Natural killer cell treated with Interleukin-12 subunit alpha and Interleukin-12 subunit beta and Interleukin-15 and Interleukin-18, amount 100 ng/mL, for 72 hours (primary cell): ENCODE data around the gene MEF2C. TPM values are rescaled to one million over a fixed set of nuclear protein-coding genes. Genes with fewer than 3 reads are reported as not detected.

Experiments
- ATAC-seq, 2 donors: fragments of 150-1000 bp; cut with Tn5 transposase in 1 of 2; sonication (Bioruptor Pico), chemical (Tn5 transposase) in 1 of 2; 2 replicates each; pipeline ENCODE4 v1.10.0; 2021
- DNase-seq: peaks from one replicate; pipeline ENCODE4 v3.0.0; 2022; ENCODE audit warnings: low spot score
- H3K27ac Mint-ChIP-seq, 2 donors: 1 replicate in 1 of 2; 2 replicates in 1 of 2; pipeline ENCODE4 v1.8.0; 2022; ENCODE audit warnings: mixed read lengths in 2 of 2, mild to moderate bottlenecking in 1 of 2, moderate library complexity in 1 of 2
- H3K27me3 Mint-ChIP-seq, 2 donors: 1 replicate in 1 of 2; 2 replicates in 1 of 2; pipeline ENCODE4 v1.8.0; 2022; ENCODE audit warnings: mixed read lengths in 2 of 2
- H3K36me3 Mint-ChIP-seq: one replicate; pipeline ENCODE4 v1.8.0; 2022; ENCODE audit warnings: mixed read lengths
- H3K4me1 Mint-ChIP-seq, 2 donors: 1 replicate in 1 of 2; 2 replicates in 1 of 2; pipeline ENCODE4 v1.8.0; 2022; ENCODE audit warnings: low read depth in 2 of 2, mixed read lengths in 2 of 2, mild to moderate bottlenecking in 1 of 2
- H3K4me3 Mint-ChIP-seq: one replicate; pipeline ENCODE4 v1.8.0; 2022; ENCODE audit warnings: mixed read lengths
- H3K9me3 Mint-ChIP-seq: 2 replicates; pipeline ENCODE4 v1.8.0; 2022; ENCODE audit warnings: mixed read lengths
- total RNA-seq, 2 donors: library from RNA; stranded (reverse); gene quantifications; one replicate each; pipeline ENCODE4 v1.2.3, GENCODE V29; 2022

MEF2C gene
- total RNA-seq, 2 donors from 2014 or later: 3.3 to 3.5 TPM

DNA sequence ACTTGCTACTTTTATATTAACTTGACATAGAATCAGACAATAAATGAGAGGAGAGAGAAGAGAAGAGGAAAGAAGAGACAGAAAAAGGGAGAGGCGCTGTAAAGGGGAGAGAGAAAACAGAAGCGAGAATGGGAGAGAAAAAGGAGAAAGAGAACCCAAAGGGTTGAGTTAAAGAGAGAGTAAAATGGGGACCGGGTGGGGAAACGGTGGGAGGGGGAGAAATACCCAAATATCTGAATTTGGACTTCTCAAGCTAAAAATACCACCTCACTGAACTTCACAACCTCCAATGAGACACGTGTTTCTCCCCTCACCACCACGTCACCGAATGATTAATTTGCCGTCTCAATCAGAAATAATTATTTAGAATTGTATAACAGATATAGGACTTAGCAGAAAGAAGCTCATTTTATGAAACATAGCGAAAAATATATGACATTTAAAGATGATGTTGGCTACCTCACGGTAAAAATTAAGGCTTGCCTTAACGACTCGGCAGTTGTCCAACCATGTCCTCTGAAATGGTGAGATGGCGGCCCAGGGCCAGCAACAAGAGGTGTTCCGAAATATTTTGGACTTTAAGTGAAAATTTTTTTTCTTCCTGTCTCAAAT, 204.1 kb downstream of the MEF2C start:
- DNase-seq: no peak
- Mint-ChIP-seq H3K27ac (peak overlapping the region in 1 of 2 donors; percentile 47), H3K27me3 (peaks cover 55 to 83% of the 10 kb centered on the region in 2 donors), H3K4me1 (peaks cover 24 to 31% of the 10 kb centered on the region in 2 donors), H3K4me3 (no peak overlapping the region), H3K36me3 (peaks cover 23% of the 10 kb centered on the region), H3K9me3 (no peaks in the 10 kb centered on the region)
- ATAC-seq: no peak

DNA sequence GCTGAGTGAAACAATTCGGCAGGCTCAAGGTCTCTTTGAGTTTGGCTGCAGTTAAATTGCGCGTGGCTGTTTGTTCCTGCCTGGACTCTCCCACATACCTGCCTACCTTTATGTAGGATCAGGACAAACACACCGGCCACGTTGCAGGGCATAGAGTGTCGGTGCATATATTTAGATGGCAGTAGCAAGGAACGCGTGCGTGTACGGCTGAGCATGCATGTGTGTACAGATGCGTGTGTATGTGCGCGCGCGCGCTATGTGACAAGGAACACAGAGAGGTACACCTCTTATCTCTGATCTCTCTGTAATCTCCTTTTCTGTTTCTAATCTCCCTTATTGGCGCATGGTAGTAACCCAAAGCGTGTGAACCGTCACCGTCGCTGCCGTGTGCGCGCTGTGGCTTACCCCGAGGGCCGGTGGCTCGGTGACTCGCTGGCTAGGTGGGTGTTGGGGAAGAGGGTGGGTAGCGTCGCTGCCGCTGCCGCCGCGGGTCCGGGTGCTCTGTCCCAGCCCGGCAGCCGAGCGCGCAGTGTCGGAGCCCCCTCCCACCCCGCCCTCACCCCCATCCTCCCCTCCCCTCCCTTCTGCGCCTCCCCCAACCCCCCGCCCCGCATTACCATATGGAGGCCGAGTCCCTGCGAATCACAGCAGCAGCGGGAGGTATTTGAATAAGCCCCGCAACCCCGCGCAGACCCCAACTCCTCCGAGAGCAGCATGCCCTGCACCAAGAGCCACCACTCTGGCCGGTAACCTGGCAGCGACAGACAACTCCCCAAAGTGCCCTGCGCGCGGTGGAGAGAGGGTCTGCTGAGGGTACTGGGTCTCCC, 204.8 kb downstream of the MEF2C start:
- Mint-ChIP-seq H3K27me3 (peaks cover 55 to 83% of the 10 kb centered on the region in 2 donors), H3K9me3 (peaks cover 3% of the 10 kb centered on the region), H3K27ac (peak overlapping the region in 1 of 2 donors; percentile 47), H3K4me3 (no peak overlapping the region), H3K4me1 (peaks cover 27 to 28% of the 10 kb centered on the region in 2 donors), H3K36me3 (peaks cover 29% of the 10 kb centered on the region)
- no peak for ATAC-seq
- DNase-seq: no peak

DNA sequence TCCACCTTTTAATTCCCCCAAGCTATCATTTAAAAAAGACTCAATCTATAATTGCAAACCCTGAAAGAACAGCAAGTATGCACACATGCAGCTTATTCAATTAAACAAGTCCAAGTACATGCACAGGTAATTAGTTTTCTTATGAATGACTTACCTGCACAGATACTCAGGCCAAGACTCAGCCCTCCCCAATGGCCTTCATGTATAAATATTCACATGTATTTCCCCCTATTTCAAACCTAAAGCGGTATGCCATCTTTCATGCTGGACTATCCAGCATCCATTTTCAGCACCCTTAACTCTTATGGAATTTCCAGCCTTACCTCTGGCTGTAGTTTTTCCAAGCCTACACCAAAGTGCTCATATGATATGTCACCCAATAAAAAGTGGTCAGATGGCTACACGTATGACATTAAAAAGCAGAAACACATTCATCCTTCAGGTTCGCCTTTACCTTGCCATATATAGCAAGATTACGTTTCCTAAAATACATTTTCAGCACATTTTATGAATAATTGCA, 205.5 kb downstream of the MEF2C start:
- H3K4me1 Mint-ChIP-seq: peaks cover 23 to 27% of the 10 kb centered on the region in 2 donors
- ATAC-seq (no peak), DNase-seq (no peak)
- H3K27me3 Mint-ChIP-seq: peaks cover 53 to 78% of the 10 kb centered on the region in 2 donors
- H3K4me3 Mint-ChIP-seq: no peak overlapping the region
- no peak overlapping the region for H3K27ac Mint-ChIP-seq
- peaks cover 25% of the 10 kb centered on the region for H3K36me3 Mint-ChIP-seq
- peaks cover 3% of the 10 kb centered on the region for H3K9me3 Mint-ChIP-seq

DNA sequence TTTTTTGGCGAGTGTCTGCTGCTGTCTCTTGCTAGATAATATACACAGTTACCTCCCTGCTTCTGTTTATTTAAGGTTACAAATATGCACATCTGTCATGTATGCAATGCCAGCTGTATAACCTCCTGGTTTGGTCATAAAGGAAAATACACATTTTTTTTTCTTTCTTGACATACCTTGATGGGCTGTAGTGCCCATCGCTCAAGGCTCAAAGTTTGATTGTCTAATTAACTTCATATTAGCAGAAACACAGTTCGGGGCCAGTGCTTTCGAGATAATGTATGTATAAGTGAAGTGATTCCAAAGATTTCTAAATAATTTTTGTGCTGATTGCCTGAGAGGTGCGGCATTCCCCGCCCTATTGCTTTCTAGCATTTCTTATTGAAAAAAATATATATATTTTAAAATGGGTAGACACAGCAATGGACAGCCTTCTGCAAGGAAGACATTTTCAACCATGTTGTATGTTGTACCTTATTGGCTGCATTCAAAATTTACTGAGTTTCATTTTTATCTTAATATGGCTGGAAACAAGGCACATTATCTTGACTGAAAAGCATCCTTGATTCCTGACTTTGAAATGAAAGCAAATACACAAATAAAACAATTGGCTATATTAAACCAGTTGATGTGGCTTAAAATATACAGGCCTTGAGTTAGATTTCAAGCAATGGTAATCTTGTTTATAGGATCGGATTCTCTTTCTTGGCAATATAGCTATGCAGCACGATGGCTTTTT, 206.2 kb downstream of the MEF2C start:
- Mint-ChIP-seq H3K27ac (peak overlapping the region in 1 of 2 donors; percentile 71), H3K4me1 (peaks cover 26 to 27% of the 10 kb centered on the region in 2 donors), H3K27me3 (peaks cover 58 to 83% of the 10 kb centered on the region in 2 donors), H3K9me3 (peaks cover 3% of the 10 kb centered on the region), H3K4me3 (peak overlapping the region; percentile 80), H3K36me3 (peaks cover 25% of the 10 kb centered on the region)
- DNase-seq (no peak), ATAC-seq (no peak)

DNA sequence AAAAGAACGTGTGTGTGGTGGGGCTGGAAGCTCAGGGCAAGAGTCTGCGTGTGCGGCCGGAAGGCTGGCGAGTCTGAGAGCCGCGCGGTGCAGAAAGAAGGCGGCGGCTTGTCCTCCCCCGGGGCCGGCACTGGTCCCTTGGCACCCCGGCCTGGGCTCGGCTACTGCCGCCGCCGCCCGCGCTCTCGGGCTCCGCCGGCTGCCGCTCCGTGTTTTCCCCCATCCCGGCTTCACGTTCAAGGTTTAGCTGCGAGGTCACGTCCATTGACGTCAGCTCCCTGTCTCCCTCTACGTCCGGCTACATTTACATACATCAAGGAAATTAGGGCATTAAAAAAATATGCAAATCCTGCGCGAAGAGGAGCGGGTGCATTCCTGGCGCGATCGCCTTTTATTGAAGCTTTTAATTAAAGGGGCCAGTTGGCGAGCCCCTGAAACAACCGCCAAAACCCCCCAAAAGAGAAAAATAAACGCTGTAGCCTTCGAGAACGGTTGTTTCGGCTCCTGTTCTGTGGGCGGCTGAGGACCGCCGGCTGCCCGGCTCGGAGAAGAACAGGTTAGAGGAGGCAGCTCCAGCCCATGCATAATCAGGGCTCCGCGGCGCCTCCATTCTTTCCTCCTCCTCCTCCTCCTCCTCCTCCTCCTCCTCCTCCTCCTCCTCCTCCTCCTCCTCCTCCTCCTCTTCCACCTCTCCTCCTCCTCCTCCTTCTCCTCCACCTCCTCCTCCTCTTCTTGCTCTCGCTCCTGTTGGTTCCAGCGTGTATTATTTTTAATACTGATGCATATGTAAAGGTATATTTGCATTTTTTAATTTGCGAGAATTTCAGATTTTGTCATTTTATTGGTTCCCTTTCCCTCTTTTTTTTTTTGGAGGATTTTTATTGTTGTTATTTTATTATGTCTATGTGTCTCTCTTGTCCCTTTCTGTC, 207.0 kb downstream of the MEF2C start:
- DNase-seq: no peak
- peak overlapping the region in 1 of 2 donors; percentile 71 for H3K27ac Mint-ChIP-seq
- peak; percentile 41 to 70 for ATAC-seq
- peaks cover 25% of the 10 kb centered on the region for H3K36me3 Mint-ChIP-seq
- peaks cover 26 to 27% of the 10 kb centered on the region in 2 donors for H3K4me1 Mint-ChIP-seq
- H3K27me3 Mint-ChIP-seq: peaks cover 56 to 83% of the 10 kb centered on the region in 2 donors
- peaks cover 3% of the 10 kb centered on the region for H3K9me3 Mint-ChIP-seq
- peak overlapping the region; percentile 80 for H3K4me3 Mint-ChIP-seq

DNA sequence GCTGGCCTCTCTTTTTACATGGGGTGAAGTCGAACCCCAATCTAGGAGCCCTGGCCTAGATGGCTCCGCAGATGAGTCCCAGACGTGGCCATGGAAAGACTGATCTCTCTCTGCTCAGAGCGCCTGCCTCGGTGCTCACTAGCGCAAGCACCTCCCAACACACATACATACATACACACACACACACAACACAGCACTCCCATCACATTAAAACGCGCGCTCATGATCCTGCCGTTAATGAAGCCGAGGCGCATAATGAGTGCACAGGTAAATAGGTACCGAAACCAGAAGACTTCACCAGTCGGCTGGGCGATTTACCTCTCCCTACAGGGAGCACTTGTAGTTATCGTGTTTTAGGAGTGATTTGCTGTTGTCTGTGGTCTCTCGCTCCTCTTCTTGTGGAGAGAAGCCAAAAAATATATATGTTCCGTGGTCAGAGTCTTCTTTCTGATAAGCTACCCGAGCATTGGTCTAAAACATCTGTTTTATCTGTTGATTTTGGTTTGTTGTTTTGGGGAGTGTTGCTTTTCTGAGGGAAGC, 207.7 kb downstream of the MEF2C start:
- H3K27ac Mint-ChIP-seq: peak overlapping the region in 1 of 2 donors; percentile 71
- peaks cover 55 to 82% of the 10 kb centered on the region in 2 donors for H3K27me3 Mint-ChIP-seq
- H3K36me3 Mint-ChIP-seq: peaks cover 25% of the 10 kb centered on the region
- H3K4me3 Mint-ChIP-seq: peak overlapping the region; percentile 80
- H3K9me3 Mint-ChIP-seq: peaks cover 3% of the 10 kb centered on the region
- ATAC-seq (peak in 1 of 2 donors; percentile 8), DNase-seq (no peak)
- H3K4me1 Mint-ChIP-seq: peaks cover 26 to 27% of the 10 kb centered on the region in 2 donors

DNA sequence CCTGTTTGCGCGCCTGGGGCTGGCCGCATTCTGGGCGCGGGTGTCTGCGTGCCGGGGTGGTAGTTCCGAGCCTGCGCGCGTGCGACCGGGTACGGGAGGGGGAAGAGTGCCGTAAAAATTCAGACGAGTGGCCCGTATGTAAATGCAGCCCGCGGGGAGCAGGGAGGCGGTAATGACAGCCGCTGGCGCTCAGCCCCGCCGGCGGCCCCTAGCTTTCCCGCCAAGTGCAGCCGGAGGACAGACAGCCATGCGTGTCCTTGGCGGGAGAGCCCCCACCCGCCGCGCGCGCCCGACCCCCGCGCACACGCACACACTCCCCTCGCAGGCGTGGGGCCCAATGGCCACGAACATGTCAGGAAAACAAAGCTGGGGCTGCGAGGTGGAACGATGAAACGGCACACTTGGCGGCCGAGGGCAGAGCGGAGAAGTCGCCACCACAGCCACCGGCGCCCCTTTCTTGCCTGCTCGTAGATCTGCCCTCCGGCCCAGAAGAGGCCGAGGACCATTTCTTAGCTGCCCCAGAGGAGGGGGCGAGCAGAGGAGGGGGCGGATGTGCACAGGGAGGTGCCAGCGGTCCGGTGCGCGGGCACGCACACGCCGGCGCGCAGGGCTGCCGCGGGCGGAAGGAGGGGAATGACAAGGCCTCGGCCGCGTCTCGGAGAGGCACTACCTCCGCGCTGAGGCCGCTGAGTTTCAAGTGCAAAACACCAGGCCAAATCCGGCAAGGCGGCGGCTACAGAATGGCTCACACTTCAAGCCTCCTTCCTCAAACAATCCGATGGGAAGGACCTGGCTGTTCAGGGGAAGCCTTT, 208.4 kb downstream of the MEF2C start:
- H3K27me3 Mint-ChIP-seq: peaks cover 60 to 86% of the 10 kb centered on the region in 2 donors
- DNase-seq (no peak), ATAC-seq (peak; percentile 78 to 83)

DNA sequence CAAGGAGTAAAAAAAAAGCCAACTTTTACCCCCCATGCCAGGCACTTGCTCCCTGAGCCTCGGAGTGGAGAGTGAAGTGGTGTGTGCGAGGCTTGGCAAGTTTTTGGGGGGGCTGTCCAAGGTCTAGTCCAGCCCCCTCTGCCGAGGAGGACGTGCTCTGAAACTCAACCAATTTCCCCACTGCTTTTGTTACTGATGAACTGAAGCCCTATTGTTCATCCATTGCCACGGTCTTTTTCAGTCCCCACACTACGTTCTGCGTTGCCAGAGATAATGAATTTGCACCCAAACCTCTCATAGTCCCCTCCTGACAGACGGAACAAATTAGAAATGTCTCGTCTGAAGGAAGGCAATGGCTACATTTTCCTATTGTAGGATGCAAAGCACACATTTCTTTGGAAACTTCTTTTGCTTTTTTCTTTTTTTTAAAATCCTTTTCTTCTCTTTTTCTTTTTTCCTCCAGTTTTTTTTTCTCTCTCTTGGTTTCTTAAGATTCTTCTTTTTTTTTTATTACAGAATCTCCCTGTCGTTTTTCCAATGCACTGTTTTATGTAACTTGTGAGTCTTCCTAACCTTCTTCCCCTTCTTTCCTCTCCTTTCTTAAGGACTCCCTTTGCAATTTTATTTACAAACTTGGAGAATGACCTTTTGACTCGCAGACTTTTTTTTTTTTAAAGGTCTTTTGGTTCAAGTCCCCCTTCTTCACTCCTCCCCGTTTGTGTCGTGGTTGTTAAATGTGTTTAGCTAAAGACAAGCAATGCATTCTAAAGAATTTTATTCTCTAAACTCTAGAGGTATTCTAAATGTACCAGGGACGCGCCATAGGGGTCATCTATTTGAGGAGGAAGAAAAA, 209.5 kb downstream of the MEF2C start:
- peak overlapping the region in 1 of 2 donors; percentile 25 for H3K27ac Mint-ChIP-seq
- ATAC-seq (no peak), DNase-seq (no peak)
- peaks cover 59 to 85% of the 10 kb centered on the region in 2 donors for H3K27me3 Mint-ChIP-seq
- peaks cover 3% of the 10 kb centered on the region for H3K9me3 Mint-ChIP-seq
- H3K4me3 Mint-ChIP-seq: peak overlapping the region; percentile 80
- H3K36me3 Mint-ChIP-seq: peaks cover 19% of the 10 kb centered on the region
- peaks cover 22 to 23% of the 10 kb centered on the region in 2 donors for H3K4me1 Mint-ChIP-seq

More for the DNA sequence above, 208.4 kb downstream of the MEF2C start:
- Mint-ChIP-seq H3K4me3 (peak overlapping the region; percentile 80), H3K27ac (peak overlapping the region in 1 of 2 donors; percentile 71), H3K36me3 (peaks cover 23% of the 10 kb centered on the region), H3K9me3 (peaks cover 3% of the 10 kb centered on the region), H3K4me1 (peaks cover 25 to 26% of the 10 kb centered on the region in 2 donors)

DNA sequence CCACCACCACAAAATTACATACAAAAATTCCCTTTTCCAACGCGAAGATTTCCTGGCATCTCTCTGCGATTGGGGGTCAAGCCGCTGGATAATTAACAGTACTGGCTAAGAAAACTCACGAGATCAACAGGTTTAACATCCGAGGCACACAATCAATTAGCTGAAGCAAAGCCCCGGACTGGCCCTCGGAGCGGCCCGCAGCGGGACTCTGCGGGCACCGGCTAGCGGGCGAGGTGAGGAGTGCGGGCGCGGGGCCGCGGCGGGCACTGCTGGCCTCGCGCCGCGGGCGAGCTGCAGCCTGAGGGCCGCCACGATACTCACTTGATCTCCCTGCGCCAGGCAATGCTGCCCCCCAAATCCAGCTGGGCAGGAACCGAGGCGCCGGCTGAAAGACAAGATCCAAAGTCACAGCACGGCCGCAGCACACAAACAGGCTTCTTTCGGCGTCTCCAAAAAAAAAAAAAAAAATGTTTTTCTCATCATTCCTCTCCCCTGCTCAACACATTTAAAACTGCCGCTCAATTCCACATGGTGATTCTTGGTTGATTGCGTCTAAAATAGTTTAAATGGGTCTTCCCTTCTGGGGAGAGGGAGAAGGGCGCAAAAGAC, 210.2 kb downstream of the MEF2C start:
- ATAC-seq (no peak), DNase-seq (no peak)
- Mint-ChIP-seq H3K4me3 (no peak overlapping the region), H3K9me3 (peaks cover 3% of the 10 kb centered on the region), H3K36me3 (peaks cover 19% of the 10 kb centered on the region), H3K4me1 (peaks cover 24 to 26% of the 10 kb centered on the region in 2 donors), H3K27me3 (peaks cover 60 to 85% of the 10 kb centered on the region in 2 donors), H3K27ac (no peak overlapping the region)

DNA sequence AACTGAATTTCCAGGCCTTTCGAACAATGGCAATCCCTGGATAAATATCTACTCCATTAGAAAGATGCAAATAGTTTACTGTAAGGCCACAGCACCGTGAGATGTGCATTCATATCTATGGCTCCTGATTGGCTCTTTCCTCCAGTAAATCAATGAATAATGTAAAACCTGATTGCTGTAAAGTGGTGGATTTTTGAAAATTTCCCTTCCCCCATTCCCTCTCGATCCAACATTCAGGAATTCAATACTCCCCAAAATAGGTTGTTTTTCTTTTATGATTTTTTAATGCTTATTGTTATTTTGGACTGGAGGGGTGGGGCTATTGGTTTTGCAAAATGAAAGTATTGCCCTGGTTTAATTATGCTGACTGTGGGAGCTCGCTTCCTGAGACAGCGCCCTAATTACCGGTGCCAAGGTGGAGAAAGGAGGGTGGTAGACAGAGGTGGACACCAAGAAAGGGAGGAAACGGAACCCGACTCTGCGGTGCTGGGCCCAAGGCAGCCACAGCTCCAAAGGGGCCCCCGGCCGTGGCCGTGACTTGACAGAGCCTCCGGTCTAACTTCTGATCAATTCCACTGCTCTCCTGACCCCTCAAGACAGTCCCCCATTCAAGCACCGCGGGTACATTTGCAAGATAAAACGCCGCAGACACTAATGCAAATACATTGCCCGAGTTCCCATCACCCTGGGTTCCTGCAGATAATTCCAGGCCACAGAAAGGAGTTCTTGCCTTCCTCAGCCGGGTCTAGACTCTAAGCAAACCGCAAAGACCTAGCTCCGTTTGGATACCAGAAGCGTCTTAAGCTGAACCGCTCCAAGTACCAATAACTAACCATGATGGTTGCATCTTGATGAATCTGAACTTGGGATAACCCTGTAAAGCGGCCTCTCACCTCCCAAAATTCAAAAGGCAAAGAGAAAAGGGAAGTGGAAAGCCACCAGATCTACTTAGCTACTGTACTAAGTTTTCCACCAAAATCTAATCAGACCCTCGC, 211.2 kb downstream of the MEF2C start:
- Mint-ChIP-seq H3K27me3 (peaks cover 63 to 85% of the 10 kb centered on the region in 2 donors), H3K36me3 (peaks cover 26% of the 10 kb centered on the region), H3K4me3 (peak overlapping the region; percentile 10), H3K9me3 (peaks cover 3% of the 10 kb centered on the region), H3K4me1 (peaks cover 34% of the 10 kb centered on the region in 2 donors), H3K27ac (no peak overlapping the region)
- DNase-seq (no peak), ATAC-seq (no peak)
